WERI-Rb-1 (cell line): Measurements from ENCODE around the gene NFE2L2.
"Not testable (repeated sequence)": the region's sequence is repeated elsewhere in the genome, so short reads cannot be mapped to it uniquely, and the experiment has no call there.

Experiments
- DNase-seq: peaks from one replicate; pipeline ENCODE4 v3.0.0-alpha.2; 2020
- H3K27ac ChIP-seq: fragments of 250-450 bp; sonication (Bioruptor Pico); 2 replicates; pipeline ENCODE4 v1.5.1; 2020; ENCODE audit warnings: mild to moderate bottlenecking, moderate library complexity
- H3K27me3 ChIP-seq: fragments of 250-450 bp; sonication (Bioruptor Pico); 2 replicates; pipeline ENCODE4 v1.5.1; 2021; ENCODE audit warnings: mild to moderate bottlenecking, low read depth, moderate library complexity; ENCODE audit not compliant: insufficient read depth, severe bottlenecking
- H3K36me3 ChIP-seq: fragments of 250-450 bp; sonication (Bioruptor Pico); 2 replicates; pipeline ENCODE4 v1.5.1; 2020; ENCODE audit warnings: mild to moderate bottlenecking, moderate library complexity
- H3K4me3 ChIP-seq: 2 replicates; pipeline ENCODE4 v1.5.1; 2011; ENCODE audit warnings: low read depth, mild to moderate bottlenecking, control low read depth, low read length
- H3K9me3 ChIP-seq: fragments of 250-450 bp; sonication (Bioruptor Pico); 2 replicates; pipeline ENCODE4 v1.5.1; 2021; ENCODE audit warnings: mild to moderate bottlenecking, moderate library complexity; ENCODE audit not compliant: severe bottlenecking
- TF ChIP-seq, protein P1 (sequence below): IDR thresholded peaks from 2 replicates; pipeline ENCODE4 v1.5.1; 2011; ENCODE audit warnings: low read depth, mild to moderate bottlenecking, control low read depth, inconsistent platforms, low read length

Gene NFE2L2

DNA sequence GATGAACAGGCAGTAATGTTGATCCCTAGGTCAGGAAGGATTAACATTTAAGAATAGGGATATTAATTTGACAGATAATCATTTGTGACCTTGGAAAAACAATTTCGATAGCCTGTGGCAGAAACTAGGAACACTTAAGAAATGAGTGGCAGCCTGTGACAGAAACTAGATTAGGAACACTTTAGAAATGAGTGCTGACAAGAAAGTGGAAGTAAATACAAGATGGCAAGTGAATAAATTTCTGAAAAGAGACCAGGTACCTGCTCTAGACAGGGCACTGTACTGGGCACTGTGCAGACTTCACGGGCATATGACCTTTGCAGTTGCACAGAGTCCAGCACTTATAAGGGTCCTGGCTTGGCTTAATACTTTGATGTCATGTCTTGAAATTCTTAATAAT lies 57.4 kb downstream of the NFE2L2 start:
- H3K36me3 ChIP-seq, result no peaks in the 10 kb centered on the region
- no peaks in the 10 kb centered on the region for H3K9me3 ChIP-seq
- DNase-seq, result no peak
- no peak overlapping the region for H3K4me3 ChIP-seq
- TF ChIP-seq, protein P1, sequence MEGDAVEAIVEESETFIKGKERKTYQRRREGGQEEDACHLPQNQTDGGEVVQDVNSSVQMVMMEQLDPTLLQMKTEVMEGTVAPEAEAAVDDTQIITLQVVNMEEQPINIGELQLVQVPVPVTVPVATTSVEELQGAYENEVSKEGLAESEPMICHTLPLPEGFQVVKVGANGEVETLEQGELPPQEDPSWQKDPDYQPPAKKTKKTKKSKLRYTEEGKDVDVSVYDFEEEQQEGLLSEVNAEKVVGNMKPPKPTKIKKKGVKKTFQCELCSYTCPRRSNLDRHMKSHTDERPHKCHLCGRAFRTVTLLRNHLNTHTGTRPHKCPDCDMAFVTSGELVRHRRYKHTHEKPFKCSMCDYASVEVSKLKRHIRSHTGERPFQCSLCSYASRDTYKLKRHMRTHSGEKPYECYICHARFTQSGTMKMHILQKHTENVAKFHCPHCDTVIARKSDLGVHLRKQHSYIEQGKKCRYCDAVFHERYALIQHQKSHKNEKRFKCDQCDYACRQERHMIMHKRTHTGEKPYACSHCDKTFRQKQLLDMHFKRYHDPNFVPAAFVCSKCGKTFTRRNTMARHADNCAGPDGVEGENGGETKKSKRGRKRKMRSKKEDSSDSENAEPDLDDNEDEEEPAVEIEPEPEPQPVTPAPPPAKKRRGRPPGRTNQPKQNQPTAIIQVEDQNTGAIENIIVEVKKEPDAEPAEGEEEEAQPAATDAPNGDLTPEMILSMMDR, result no peak
- no peak overlapping the region; the same call in 1 of the 2 replicates for H3K27ac ChIP-seq
- H3K27me3 ChIP-seq, result no peaks in the 10 kb centered on the region

DNA sequence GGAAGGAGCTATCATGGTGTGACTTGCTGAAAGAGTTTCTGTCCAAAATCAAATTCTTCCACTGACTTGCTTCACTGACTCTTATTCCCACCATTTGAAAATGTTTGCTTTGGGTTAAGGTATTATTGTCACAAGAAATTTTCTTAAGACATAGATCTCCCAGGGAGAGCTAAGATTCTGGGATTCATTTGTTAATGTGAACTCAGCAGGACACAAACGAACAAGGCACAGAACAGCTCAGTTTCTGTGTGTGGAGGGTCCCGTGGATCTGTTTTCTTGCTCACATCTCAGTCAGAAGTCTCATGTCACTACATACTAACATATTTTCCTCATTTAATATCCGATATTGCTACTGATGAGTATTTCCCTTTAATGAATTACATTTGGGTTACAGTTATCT lies 60.1 kb downstream of the NFE2L2 start:
- no peaks in the 10 kb centered on the region for H3K36me3 ChIP-seq

DNA sequence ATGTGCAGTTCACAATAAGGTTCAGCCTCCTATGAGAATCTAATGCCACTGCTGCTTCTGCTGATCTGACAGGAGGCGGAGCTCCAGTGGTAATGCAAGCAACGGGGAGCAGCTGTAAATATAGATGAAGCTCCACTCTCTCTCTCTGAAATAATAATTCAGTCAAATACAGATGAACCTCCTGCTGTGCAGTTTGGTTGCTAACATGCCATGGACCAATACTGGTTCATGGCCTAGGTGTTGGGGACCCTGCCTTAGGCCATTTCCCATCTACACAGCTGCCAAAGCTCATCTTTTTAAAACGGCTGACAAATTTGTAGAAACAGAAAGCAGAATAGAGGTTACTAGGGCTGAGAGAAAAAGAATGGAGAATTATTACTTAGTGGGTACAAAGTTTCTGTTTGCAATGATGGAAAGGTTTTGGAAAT lies 62.6 kb downstream of the NFE2L2 start:
- H3K9me3 ChIP-seq, result no peaks in the 10 kb centered on the region
- TF ChIP-seq, protein P1, result no peak
- H3K27me3 ChIP-seq, result no peaks in the 10 kb centered on the region
- H3K36me3 ChIP-seq, result no peaks in the 10 kb centered on the region
- no peak for DNase-seq
- no peak overlapping the region for H3K4me3 ChIP-seq
- H3K27ac ChIP-seq, result no peak overlapping the region

More for the DNA sequence above, 60.1 kb downstream of the NFE2L2 start:
- Histone ChIP-seq H3K4me3 (no peak overlapping the region), H3K9me3 (no peaks in the 10 kb centered on the region), H3K27ac (no peak overlapping the region), H3K27me3 (no peaks in the 10 kb centered on the region)
- TF ChIP-seq, protein P1, result no peak
- DNase-seq, result no peak

DNA sequence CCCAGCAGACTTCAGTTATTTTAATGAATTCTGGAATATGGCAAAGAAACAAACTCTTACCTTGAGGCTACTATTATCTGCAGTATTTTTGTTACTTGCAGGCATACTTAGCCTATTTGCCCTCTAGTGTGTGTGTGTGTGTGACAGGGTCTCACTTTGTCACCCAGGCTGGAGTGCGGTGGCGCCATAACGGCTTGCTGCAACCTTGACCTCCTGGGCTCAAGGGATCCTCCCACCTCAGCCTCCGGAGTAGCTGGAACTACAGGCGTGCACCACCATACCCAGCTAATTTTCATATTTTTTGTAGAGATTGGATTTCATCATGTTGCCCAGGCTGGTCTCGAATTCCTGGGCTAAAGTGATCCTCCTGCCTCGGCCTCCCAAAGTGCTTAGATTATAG lies 64.1 kb downstream of the NFE2L2 start:
- H3K27me3 ChIP-seq, H3K27ac ChIP-seq, DNase-seq, H3K36me3 ChIP-seq, H3K4me3 ChIP-seq, H3K9me3 ChIP-seq: not testable (repeated sequence)

DNA sequence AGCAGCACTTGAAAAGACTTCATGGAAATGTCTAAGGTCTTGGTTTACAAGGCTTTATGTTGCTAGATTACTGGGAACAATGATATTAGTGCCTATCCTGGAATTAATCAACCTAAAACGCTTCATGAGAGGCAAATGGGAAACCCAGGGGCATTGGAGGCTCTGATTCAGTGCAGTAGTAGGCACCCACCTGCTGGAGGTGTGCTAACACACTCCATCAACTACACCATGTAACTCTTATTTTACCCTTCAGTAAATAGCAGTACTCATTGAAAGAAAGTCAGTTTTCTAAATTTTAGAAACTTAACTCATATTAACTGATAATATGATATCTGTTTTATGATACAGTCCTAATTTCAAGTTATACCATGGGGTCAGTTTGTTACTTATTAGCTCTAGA lies 69.3 kb downstream of the NFE2L2 start:
- H3K36me3 ChIP-seq, result no peaks in the 10 kb centered on the region
- no peaks in the 10 kb centered on the region for H3K9me3 ChIP-seq
- H3K4me3 ChIP-seq, result no peak overlapping the region
- no peak overlapping the region for H3K27ac ChIP-seq
- no peaks in the 10 kb centered on the region for H3K27me3 ChIP-seq
- TF ChIP-seq, protein P1, result 0 out of 2 replicates have a peak, but pooled peaks have one; percentile 36
- no peak for DNase-seq

DNA sequence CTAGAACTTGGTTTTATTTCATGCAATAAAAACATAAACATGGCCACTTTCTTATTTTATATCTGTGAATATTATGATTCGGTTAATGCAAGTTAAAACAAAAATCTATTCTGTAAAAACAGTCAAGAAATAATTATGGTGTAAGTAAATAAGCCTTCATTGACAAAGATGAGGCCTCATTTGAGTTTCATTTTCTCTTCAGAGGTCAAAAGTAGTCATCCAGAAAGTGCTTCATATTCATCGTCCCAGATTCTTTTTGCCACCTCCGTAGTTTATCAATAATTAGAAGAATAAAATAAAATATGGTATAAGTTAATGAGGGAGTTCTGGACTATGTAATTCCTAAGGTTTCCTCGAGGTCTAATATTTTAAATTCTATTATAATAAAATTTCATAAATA lies 71.3 kb downstream of the NFE2L2 start:
- no peak overlapping the region for H3K27ac ChIP-seq
- no peak for DNase-seq
- H3K27me3 ChIP-seq, result no peaks in the 10 kb centered on the region
- no peak overlapping the region for H3K4me3 ChIP-seq
- no peaks in the 10 kb centered on the region for H3K36me3 ChIP-seq
- no peaks in the 10 kb centered on the region for H3K9me3 ChIP-seq
- TF ChIP-seq, protein P1, result no peak
